Vagina (tissue), 2 donors: Measurements from ENCODE around the gene FBXW10.
"Not testable (repeated sequence)": the region's sequence is repeated elsewhere in the genome, so short reads cannot be mapped to it uniquely, and the experiment has no call there.

Experiments used
- CTCF ChIP-seq, 3 experiments: fragments of 450-650 bp in 2 of 3; fragments of 200-600 bp in 1 of 3; sonication (generic) in 1 of 3; IDR thresholded peaks; one replicate each; pipeline ENCODE4 v1.5.1; 2017 to 2019; ENCODE audit warnings: antibody characterized with exemption in 3 of 3, mild to moderate bottlenecking in 2 of 3, moderate library complexity in 2 of 3
- POLR2A ChIP-seq, 2 donors: fragments of 450-650 bp; IDR thresholded peaks; one replicate each; pipeline ENCODE4 v1.6.1; 2017; ENCODE audit warnings: antibody characterized with exemption in 2 of 2, mild to moderate bottlenecking in 2 of 2, moderate library complexity in 2 of 2
- POLR2AphosphoS5 ChIP-seq, 2 donors: sonication (generic); formaldehyde crosslinking; IDR thresholded peaks; one replicate each; pipeline ENCODE4 v1.9.0; 2017; ENCODE audit warnings: antibody characterized with exemption in 2 of 2, mild to moderate bottlenecking in 2 of 2, low read depth in 1 of 2; ENCODE audit not compliant: insufficient read depth in 1 of 2

DNA sequence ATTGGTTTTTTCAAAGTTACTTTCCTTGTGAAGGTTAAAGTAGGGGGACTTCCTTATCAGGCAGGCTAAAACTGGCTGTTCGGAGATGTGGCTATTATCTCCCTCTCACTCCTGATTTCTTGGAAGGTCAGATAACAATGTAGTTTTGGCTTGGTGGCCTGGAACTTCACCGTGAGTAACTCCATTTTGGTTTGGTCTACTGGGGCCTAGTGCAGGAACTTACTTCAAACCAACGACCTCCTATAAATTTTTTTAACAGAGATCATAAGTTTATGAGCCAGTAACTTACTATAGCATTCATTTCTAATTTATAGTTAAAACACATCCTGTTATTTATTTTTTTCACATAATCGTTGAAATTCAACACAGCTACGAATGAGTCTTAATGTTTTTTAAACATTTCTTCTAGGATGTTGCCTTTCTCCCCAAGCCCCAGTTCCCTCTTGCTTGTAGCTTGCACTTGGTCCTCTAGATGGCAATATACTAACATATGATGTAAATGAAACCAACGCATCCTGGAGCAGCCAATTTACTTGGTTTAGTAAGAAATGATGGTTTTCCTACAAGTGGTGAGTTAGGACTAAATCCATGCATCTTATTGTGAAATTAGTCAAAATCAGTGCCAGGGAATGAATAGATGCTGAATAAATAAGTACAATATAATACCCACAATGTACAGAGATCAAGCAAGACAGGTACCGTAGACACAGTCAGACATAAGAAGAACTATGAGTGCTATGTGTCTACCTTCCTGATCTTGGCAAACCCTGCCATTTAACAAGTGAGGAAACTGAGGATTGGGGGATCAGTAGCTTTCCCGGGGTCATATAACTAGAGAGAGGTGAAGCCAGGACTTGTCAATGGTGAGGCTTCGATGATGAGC, 72.9 kb downstream of the FBXW10 start:
- not testable (repeated sequence) for TF ChIP-seq POLR2A (IDR thresholded peaks at IDR 0.05); POLR2AphosphoS5 (IDR thresholded peaks at IDR 0.05; ENCODE audit: insufficient read depth in 1 of 2, low read depth in 1 of 2)
- TF ChIP-seq CTCF (IDR thresholded peaks at IDR 0.05), result peak; percentile 17 to 40 (median 26)
